AG08395 (cell line): ENCODE measurements around the gene CABP2.

Source experiments
- DNase-seq: peaks from one replicate; pipeline ENCODE4 v3.0.0; 2012; ENCODE audit warnings: mixed read lengths, low spot score

CABP2 gene

DNA sequence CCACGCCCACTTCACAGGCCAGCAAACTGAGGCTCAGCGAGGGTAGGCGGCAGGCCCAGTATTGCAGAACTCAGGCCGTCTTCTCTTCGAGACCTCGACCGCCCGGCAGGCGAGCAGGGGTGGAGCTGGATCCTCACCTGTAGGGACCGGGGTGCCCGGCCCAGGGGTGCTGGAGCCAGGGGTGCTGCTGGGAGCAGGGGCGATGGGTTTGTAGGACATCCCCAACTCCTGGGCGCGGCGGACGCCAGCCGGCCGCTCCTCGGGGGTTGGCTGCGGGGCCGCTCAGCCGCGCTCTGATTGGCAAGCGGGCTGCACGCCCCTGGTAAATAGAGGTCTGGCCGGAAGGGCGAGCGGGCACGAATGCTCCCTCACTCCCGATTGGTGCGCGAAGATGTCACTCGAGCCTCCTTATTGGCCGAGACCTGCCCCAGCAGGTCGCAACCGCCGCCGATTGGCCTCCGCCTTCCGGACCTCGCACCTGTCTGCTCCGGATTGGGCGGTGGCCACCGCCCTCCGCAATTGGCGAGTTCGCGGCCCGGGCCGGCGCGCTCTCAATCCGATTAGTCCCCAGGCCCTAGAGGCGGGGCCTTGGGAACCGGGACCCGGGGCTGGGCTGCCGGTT is 15.3 kb downstream of the CABP2 start, which contains the start of gene CDK2AP2:
TSS of gene CDK2AP2 (minus strand) at position 299 of the 622 bp plus-strand sequence. CDS start at position 219, 80 bp downstream.
- peak; percentile 99 for DNase-seq

DNA sequence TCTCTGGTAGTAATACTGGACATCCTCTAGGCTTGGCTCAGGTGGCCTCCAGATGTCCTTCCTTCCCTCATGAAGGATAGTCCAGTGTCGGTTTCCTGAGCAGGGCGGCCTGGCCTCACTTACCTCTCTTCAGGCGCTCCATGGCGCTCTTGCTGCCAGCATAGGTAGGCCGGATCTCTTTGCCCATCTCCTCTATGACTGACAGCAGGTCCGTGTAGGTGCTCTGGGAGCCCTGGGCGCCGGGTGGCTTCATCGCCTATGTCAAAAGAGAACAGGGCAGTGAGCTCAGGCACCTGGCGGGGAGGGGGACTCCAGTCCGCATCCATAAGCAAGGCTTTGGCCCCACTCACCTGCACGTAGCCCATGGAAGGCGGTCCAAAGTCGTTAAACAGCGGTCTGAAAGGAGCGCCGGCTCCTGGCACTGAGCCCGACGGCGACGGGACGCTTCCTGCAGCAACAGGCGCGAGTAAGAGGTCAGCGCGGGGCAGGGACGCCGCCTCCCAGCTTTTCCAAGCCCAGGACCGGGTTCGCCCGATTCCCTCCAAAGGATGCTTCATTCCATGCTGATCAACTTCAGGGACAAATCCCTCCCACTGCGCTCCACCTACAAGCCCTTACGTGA is 15.9 kb downstream of the CABP2 start:
- peak; percentile 32 for DNase-seq

DNA sequence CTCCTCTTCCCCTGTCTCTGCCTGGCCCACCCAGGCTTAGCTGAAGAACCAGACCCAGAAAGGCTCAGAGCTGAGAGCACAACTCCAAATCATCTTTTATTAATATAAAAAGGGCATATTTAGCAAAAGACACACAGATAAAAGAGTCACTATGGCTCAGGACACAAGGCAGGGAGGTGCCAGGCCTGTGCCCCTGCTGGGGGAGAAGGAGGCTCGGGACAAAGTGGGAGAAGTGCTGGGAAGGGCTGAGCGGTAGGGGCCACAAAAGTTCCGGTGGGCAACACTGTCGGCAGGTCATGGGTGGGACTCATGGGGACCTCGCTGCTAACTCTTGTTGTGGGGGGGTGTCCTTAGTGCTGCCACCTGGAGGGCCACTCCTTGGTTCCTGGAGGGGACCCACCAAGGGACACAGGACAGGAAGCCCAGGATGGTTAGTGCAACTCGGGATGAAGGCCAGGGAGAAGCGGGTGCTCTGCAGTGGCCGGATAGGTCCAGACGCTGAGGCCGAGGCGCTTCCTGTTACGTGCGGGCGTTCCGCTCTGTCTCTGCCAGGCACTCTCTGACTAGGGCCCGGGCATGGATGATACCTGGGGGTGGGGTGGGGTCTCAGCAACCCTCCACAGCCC is 16.7 kb downstream of the CABP2 start:
- DNase-seq, result no peak

DNA sequence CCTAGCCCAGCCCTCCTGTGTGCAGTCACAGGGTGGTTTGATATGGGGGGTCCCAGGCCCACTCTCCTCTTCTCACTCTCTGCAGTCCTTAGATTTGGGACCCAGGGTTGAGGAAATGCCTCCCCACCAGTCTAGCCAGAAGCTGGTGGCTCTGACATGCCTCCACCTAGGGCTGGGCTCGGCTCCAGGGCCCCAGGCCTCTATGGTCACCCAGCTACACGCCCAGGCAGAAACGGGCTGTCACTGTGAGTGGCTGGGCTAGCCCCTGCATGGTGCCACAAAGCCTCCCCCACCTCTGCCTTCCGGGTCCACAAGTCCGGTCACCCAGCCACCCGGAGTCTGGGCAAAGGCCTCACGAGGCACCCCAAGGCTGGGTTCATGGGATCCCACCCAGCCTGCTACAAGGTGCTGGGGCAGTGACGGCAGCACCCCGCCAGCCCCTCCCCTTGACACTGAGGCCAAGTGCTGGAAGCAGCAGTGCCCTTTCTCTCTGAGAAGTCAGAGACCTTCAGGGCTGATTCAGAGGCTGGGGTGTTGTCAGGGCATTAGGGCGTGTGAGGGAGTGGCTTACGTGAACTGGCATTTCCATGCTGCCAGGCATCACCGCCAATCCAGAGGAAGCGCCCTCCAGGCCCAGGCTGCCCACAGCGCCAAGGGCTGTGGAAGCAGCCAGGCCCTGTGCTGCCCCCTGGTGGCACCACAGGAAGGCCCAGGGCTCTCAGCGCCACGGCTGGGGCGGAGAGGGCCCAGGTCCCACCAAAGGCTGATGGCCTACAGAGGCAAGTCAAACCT is 17.4 kb downstream of the CABP2 start:
- peak; percentile 94 for DNase-seq

DNA sequence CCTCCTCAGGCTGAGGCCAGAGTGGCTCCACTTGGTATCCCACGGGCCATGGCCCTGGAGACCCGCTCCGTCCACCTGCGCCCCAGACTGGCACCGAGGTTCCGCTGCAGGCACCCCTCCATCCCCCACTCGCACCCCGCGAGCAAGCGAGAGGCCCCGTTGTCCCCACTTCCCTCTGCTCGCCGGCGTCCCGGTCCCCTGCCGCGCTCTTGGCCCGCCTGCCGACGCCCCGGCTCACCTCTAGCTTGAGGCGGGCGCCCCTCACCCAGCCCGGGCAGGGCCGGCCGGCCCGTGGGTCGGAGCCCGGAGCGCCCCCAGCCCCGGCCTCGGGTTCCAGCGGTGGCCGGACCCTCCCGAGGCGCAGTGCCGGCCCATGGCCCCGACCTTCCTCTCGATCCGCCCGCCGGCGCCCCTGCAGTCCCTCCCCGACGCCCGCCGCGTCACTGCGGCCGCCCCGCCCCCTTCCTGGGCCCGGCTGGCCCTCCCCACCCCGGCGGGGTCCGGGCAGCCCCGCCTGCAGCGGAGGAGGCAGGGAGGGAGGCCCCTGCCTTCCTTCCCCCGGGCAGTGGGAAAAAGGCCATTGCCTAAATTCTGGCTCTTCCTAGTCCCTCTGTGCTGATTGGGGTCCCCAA is 18.2 kb downstream of the CABP2 start, which contains the start of gene PITPNM1:
TSS of gene PITPNM1 (minus strand) at position 414 of the 632 bp plus-strand sequence. CDS start 1,183 bp downstream, outside the sequence.
- peak; percentile 48 for DNase-seq

DNA sequence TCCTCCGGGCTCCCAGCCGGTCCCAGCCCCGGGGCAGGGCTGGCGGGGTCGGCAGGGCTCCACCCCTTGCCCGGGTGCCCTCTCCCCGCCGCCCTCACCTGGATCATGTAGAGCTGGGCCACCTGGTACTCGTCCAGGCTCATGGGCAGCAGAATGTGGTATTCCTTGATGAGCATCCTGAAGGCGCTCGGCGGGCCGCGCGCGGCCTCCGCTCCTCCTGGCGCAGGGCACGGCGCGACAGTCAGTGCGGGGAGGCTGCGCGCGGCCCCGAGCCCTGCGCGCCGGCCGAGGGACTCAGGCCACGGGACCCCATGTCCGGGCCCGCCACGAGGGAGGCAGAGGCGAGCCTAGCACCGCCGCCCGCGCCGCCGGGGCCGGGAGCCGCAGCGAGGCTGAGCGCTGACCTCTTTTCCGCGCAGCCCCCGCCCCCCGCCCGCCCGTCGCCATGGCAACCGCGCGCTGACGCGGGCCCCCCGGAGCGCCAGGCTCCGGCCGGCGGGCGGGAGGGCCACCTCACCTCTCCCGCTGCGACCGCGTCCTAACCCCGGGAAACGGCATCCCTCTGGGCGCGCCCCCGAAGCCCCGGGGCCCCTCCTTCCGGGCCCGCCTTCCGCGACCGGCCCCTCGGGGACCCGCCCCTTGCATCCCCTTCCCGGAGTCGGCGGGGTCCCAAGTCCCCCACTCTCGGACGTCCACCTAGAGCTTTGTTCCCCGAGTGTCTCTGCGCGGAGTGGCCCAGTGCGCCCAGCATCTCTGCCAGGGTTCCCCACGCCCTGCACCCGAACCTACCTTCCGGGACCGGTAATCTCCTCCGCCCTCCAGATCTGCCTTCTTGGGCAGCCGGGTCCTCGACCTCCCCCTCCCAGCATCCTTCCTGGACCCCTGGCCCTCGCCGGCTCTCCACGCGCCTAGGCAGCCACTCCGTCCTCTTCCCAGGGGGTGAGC is 19.0 kb downstream of the CABP2 start:
- DNase-seq, result peak; percentile 38

DNA sequence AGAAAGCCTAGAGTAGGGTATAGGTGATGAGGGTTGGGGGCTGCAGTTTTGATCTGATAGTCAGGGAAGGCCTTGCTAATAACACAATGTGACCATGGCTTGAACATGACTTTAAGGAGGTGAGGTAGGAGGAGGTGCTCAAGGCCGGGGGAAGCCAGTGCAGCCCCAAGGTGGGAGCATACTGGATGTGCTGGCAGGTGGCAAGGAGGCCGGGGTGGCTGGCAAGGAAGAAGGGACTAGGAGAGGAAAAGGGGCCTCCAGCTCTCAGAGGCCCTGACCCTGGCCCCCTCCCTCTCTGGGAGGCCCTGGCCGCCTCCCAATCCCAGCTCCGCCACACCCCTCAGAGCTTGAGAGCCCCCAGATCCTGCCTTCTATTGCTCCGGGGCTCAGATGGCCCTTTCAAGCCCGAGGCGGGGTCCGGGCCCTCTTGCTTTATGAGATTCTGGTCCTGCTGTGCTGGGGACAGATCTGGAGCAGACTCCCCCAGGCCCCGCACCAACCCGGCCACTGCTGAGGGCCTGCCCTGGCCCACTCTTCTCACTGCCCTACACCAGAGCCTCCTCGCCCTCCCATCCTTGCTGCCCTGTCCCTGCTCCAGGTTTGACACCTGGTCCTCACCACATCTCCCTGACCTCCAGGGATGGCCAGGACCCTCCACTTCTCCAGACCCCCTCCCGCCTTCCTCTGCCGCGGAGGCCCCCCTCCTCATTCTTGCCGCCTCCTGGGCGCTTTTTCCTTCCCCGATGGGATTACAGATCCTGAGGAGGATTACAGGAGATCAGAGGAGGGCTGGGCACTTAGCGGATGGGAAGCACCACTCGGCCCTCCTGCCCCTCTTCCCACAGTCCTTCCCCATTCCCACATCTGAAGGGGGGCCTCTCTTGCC is 19.9 kb downstream of the CABP2 start:
- DNase-seq, result no peak

DNA sequence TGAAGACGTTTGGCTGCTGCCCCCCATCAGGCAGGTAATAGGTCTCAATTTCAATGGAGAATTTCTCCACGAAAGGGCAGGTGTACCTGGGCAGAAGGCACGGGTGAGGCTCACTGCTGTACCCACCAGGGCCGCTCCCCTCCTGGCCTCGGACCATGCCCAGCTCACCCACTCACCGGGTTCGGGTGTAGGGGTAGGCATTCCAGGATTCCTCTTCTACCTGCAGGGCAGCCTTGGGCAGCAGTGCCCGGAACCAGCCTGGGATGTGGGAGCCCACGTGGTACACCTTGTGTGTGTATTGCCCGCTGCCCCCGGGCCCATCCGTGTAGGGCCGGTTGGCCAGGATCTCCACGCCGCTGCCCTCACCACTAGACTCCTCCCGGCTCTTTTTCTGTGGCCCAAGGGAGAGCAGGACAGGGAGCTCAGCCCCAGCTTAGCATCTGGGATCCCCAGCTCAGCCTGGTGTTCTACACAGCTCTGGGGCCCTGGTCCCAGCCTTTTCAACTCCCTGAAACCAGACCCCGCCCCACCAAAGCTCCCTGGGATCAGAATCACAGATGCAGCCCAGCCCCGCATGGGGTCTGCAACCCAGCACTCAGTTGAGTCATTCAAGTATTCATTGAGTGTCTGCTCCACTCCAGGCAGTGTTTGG is 20.8 kb downstream of the CABP2 start:
- DNase-seq, result no peak

DNA sequence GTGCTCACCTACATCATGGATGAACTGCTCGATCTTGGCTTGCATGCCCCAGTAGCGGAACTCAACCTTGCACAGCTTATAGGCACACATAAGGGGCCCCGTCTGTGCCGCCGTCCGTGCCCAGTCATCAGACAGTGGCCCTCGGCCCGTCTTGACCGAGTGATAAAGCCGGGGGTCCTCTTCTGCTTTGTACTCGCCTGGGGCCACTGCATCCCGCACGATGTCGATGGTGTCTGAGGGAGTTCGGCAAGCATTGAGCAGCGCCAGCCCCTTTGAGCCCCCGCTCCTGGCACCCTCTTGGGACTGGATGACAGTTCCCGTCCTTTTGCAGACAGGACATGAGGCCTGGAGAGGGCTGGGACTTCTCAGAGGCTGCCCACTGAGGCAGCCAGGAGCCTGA is 21.4 kb downstream of the CABP2 start:
- no peak for DNase-seq

DNA sequence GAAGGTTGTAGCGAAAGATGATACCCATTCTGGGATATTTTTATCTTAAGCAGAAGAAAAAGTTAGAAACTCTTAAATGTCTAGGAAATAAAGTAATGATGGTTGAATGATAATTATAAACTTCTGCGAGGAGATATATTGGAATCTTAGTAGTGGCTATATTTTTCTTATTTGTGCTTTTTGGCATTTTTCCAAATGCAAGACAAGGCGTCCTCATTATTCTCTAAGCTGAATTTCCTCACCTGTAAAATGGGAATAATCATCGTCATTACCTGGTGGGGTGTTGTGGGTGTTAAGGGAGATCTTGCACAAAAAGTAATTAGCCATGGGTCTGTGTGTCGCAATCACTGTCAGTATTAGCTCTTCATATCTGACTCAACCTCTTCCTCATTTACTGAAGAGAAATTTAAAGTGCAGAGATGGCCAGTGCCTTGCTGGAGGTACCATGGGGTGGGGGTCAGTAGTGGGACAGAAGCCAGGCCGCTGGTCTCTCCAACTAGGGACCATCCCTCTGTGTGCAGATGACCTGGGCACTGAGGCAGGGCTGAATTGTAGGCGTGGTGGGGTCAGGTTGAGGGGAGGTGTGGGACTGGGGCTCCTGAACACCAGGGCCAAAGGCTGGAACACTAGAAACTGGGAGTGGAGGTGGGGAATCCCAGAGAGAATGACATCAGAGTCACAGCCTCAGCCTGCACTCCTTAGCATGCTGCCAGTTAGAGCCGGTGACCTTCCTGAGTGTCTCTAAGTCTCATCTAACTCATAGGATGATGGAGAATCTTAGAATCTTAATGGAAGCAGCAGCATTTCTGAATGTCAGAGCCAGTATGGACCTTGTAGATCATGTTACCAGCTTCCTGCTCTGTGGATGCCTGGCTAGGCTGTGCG is 22.2 kb downstream of the CABP2 start:
- DNase-seq, result no peak

DNA sequence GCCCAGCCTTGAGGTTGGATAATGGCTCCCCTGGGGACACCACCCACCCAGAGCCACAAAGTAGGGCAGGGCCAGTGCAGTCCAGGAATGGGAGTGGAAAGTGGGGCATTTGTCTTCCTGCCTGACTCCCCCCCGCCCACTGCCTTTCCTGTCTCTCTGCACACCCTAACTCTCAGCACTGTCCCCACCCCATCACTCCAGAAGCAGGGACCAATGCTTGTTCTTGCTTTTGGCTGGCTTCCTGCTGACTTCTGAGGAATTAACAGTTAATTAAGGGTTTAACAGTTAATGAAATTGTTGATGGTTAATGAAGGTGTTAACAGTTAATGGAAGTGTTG is 22.8 kb downstream of the CABP2 start:
- no peak for DNase-seq

DNA sequence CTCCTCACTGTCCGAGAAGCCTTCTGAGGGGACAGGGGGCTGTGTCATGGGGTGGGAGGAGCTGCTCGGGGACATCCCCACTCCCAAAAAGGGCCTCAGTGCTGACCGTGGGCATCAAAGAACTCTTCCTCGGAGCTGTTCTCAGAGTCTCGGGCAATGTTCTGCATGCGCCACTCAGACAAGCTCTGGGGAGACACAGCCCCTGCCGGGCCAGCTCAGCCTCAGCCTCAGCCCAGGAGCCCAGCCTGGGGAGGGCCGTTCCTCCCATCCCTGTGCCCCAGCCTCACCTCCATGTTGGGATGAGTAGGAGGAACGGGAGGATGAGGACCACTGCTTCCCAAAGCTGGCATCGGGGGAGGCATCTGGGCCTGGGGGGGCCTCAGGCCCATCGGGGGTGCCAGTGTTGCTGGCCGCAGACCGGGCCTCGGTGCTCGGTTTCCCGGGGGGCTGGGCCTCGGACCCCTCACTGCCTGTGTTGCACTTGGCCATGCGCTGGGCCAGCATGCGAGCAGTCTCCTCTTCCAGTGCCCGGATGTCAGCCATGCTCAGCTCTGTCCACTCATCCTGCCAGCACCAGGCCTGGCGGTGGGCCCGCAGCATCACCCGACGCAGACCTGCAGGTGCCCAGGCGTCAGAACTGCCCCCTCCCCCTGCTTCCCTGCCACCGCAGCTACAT is 23.3 kb downstream of the CABP2 start:
- no peak for DNase-seq

DNA sequence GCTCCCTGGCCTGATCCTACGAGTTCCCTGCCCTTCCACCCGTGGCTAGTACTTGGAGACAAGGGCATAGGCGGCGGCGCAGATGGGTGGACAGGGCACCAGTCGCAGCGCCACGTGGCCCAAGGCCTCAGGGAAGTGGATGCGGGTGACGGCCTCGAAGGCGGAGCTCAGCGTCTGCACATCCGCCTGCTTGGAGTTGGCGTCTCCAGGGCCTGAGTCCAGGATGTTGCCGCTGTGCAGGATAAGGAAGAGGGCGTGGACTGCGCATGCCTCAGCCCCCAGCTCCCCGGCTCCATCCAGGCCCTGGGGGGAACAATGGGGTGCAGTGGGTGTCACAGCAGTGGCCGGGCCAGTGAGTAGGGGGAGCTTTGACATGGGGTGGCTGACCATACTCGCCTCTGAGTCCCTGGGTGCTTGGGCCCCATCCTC is 24.7 kb downstream of the CABP2 start:
- DNase-seq, result no peak

DNA sequence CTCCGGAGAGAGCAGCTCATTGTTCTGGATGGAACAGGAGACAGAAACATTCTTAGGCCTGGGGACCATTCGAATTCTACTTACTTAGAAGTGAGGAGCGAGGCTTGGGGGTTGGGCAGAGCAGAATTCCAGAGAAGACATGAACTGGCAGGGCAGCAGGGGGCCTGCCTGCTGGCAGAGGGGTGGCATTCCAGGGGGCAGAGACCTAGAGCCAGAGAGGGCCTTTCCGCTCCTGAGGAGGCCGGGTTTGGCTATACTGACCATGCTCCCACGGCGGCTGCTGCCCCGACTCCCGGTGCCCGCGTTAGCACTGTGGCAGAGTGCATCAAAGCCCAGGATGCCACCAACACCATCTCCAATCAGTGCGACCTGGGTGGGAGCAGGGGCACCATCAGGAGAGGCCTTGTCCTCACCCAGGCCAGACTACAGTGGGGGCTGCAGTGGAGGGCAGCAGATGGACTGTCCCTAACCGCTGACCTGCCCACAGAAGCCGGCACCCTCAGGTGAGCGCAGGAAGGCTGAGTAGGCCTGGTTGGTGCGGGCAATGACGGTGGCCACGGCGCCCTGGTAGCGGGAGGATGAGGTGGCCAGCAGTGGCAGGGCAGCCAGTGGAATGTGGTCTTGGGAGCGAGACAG is 25.5 kb downstream of the CABP2 start:
- no peak for DNase-seq

DNA sequence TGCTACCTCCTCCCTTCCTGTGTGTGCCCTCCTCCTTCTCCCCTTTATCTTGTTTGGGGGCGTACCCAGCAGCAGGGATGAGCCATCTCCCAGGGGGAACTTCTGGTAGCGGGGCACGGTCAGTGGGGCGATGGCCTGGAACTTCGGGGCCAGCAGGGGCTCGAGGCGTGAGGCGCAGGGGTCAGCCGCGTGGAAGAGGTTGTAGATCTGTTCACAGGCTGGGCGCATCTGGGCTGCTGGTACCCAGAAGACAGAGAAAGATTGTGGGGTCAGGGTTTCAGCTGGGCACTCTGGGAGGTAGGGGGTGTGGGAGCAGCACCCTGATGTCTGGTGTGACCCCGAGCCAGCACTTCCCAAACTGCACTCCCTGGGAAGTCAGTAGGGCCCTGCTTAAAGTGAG is 27.1 kb downstream of the CABP2 start:
- DNase-seq, result no peak

DNA sequence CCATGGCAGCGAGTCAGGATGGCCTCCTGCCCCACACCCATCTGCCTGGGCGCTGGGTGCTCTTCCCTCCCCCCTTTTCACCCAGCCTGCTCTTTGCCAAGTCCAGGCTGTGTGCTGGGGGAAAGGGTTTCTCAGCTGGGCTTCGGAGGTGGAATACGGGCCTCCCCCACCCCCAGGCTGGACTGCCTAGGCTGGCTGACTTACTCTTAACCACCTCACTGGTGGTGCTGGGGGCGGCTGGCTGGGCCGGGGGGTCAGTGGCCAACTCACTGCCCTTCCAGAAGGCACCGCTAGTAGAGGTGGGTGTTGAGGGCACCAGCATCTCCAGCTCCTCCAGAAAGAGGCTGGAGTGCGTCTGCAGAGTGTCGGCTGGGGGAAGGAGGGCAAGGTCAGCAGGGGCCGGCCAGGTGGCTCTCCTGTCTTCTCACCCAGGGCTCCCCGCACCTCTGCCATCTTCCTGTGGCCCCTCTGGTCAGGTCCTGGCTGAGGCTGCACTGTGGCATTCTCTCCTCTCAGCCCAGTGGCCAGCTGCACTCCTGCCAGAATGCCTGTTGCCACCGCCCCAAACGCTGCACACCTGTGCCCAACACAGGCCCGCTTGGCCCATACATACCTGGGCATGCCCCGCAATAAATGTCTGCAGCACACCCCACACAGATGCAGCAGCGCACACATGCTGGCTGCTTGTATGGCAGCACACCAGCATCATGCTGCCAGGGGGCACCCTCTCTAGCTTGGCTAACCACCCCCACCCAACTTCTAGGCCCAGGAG is 27.8 kb downstream of the CABP2 start:
- no peak for DNase-seq
